OCI-LY3 (cell line): Measurements from ENCODE around the gene RLN3.

Experiments used
- H2AFZ ChIP-seq: fragments of 200-600, 300-600 bp; shearing (Covaris generic); 2 replicates; pipeline ENCODE4 v1.6.0; 2014; ENCODE audit warnings: antibody characterized with exemption, low read depth, low read length
- H3K27ac ChIP-seq: fragments of 200-600, 300-600 bp; sonication (generic); 2 replicates; pipeline ENCODE4 v1.5.1; 2014; ENCODE audit warnings: mild to moderate bottlenecking, low read length, moderate library complexity, mixed read lengths
- H3K27me3 ChIP-seq: fragments of 200-600, 300-600 bp; sonication (generic); 2 replicates; pipeline ENCODE4 v1.6.1; 2014; ENCODE audit warnings: low read depth, low read length, mixed read lengths
- H3K36me3 ChIP-seq: fragments of 200-600, 300-600 bp; sonication (generic); replicated peaks from 2 replicates; pipeline ENCODE3; 2014; ENCODE audit warnings: low read depth, low read length, mixed read lengths
- H3K4me1 ChIP-seq: fragments of 300-600, 200-600 bp; sonication (generic); 2 replicates; pipeline ENCODE4 v1.6.1; 2014; ENCODE audit warnings: low read length, mixed read lengths
- H3K4me2 ChIP-seq: fragments of 200-600, 300-600 bp; sonication (generic); 2 replicates; pipeline ENCODE4 v1.6.1; 2014; ENCODE audit warnings: low read length, mixed read lengths
- H3K4me3 ChIP-seq: fragments of 300-600, 200-600 bp; sonication (generic); 2 replicates; pipeline ENCODE4 v1.5.1; 2014; ENCODE audit warnings: antibody characterized with exemption, mild to moderate bottlenecking, low read length, moderate library complexity
- H3K79me2 ChIP-seq: fragments of 300-600, 200-600 bp; shearing (Covaris generic); 2 replicates; pipeline ENCODE4 v1.6.1; 2014; ENCODE audit warnings: mild to moderate bottlenecking, low read length, mixed read lengths
- H3K9ac ChIP-seq: fragments of 300-600, 200-600 bp; shearing (Covaris generic); 2 replicates; pipeline ENCODE4 v1.6.0; 2014; ENCODE audit warnings: mild to moderate bottlenecking, low read length, moderate library complexity
- H3K9me3 ChIP-seq: fragments of 200-600, 300-600 bp; shearing (Covaris generic); 2 replicates; pipeline ENCODE4 v1.6.1; 2014; ENCODE audit warnings: low read length, mixed read lengths; ENCODE audit not compliant: insufficient read depth
- H4K20me1 ChIP-seq: fragments of 200-600, 300-600 bp; sonication (generic); 2 replicates; pipeline ENCODE4 v1.6.1; 2016; ENCODE audit warnings: low read length, mixed read lengths; ENCODE audit not compliant: insufficient read depth
- EZH2phosphoT487 ChIP-seq: fragments of 200-600 bp; shearing (Covaris generic); IDR thresholded peaks from 2 replicates; pipeline ENCODE4 v1.6.1; 2018; ENCODE audit warnings: antibody characterized with exemption, mixed run types, low read depth
- TF ChIP-seq, protein P1 (sequence below): fragments of 200-600, 300-600 bp; sonication (generic); IDR thresholded peaks from 2 replicates; pipeline ENCODE4 v1.5.1; 2014; ENCODE audit warnings: antibody characterized with exemption, low read length, low read depth

RLN3 gene

DNA sequence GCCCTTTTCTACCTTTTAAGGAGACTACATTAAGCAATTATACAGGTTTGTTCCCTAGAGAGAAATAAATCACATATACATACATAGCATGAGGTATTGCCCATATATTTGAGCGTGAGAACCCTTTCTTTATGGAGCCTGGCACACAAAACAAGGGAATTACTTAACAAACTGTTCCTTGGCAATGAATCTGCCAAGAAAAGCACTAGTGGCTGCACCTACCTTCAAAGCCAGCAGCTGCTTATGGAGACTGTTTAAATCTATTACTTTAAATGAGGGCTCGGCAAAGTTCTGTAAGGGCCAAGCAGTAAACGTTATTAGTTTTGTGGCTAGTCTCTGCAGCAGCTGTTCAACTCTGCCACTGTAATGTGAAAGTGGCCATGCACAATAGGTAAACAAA is 28.9 kb upstream of the RLN3 start:
- no peak overlapping the region for H3K27ac ChIP-seq
- peaks cover 20% of the 10 kb centered on the region for H3K36me3 ChIP-seq
- H3K4me3 ChIP-seq: no peak overlapping the region
- no peak overlapping the region for H2AFZ ChIP-seq
- no peak overlapping the region for H3K9ac ChIP-seq
- H3K27me3 ChIP-seq: no peaks in the 10 kb centered on the region
- H3K4me1 ChIP-seq: no peaks in the 10 kb centered on the region
- no peak overlapping the region for H3K4me2 ChIP-seq
- H3K79me2 ChIP-seq: peaks cover 12% of the 10 kb centered on the region; the same call in 1 of the 2 replicates
- H3K9me3 ChIP-seq: peaks cover 8% of the 10 kb centered on the region; the same call in 1 of the 2 replicates
- TF ChIP-seq, protein P1, sequence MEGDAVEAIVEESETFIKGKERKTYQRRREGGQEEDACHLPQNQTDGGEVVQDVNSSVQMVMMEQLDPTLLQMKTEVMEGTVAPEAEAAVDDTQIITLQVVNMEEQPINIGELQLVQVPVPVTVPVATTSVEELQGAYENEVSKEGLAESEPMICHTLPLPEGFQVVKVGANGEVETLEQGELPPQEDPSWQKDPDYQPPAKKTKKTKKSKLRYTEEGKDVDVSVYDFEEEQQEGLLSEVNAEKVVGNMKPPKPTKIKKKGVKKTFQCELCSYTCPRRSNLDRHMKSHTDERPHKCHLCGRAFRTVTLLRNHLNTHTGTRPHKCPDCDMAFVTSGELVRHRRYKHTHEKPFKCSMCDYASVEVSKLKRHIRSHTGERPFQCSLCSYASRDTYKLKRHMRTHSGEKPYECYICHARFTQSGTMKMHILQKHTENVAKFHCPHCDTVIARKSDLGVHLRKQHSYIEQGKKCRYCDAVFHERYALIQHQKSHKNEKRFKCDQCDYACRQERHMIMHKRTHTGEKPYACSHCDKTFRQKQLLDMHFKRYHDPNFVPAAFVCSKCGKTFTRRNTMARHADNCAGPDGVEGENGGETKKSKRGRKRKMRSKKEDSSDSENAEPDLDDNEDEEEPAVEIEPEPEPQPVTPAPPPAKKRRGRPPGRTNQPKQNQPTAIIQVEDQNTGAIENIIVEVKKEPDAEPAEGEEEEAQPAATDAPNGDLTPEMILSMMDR: no peak
- no peak for TF ChIP-seq EZH2phosphoT487
- no peaks in the 10 kb centered on the region for H4K20me1 ChIP-seq

DNA sequence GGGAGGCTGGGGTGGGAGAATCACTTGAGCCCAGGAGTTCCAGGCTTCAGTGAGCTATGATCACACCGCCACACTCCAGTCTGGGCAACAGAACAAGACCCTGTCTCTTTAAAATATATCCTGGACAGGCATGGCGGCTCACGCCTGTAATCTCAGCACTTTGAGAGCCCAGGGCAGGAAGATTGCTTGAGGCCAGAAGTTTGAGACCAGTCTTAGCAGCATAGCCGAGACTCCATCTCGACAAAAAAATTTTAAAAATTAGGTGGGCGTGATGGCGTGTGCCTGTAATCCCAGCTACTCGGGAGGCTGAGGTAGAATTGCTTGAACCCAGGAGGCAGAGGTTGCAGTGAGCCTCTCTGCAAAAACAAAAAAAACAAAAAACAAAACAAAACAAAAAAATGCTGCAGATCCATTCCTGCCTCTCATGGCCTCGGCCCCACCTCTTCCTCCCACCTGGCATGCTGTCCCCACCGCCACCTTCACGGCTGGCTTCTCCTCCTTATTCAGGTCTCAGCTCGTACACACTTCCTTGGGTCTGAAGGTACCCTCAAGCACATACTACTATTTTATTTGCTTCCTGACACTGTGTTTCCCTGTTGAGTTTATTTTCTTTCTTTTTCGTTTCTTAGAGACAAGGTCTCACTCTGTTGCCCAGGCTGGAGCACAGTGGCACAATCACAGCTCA is 27.1 kb upstream of the RLN3 start:
- Histone ChIP-seq H3K79me2 (peaks cover 23% of the 10 kb centered on the region), H2AFZ (no peak overlapping the region), H3K27me3 (no peaks in the 10 kb centered on the region), H3K4me1 (peaks cover 12% of the 10 kb centered on the region), H4K20me1 (no peaks in the 10 kb centered on the region), H3K9me3 (peaks cover 8% of the 10 kb centered on the region; the same call in 1 of the 2 replicates), H3K4me2 (no peak overlapping the region), H3K36me3 (peaks cover 20% of the 10 kb centered on the region), H3K4me3 (no peak overlapping the region), H3K27ac (no peak overlapping the region), H3K9ac (no peak overlapping the region)
- no peak for TF ChIP-seq EZH2phosphoT487
- TF ChIP-seq, protein P1: no peak

DNA sequence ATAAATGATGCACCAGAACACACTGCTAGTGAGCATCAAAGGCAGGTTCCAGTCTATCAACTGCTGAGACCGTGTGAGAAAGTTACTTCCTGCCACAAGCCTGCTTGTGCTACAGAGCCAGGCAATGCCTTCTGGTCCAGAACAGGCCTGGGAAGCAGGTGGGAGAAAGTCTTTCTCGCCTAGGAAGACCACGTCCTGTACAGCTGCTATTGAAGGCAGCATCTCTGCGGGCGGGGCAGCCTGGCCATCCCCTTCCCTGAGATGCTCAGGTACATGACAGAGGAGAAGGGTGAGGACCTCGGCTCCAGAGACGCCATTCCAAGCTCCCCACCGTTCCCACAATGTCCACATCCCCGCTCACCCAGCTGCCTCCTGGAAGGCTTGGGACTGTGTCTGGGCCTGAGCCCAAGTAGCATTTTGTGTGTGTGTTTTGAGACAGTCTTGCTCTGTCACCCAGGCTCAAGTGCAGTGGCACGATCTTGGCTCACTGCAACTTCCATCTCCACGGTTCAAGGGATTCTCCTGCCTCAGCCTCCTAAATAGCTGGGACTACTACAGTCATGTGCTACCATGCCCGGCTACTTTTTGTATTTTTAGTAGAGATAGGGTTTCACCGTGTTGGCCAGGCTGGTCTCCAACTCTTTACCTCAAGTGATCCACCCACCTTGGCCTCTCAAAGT is 25.2 kb upstream of the RLN3 start:
- TF ChIP-seq, protein P1: no peak
- TF ChIP-seq EZH2phosphoT487: no peak
- H3K4me2 ChIP-seq: no peak overlapping the region
- peaks cover 23% of the 10 kb centered on the region for H3K79me2 ChIP-seq
- H3K27ac ChIP-seq: no peak overlapping the region
- no peak overlapping the region for H3K4me3 ChIP-seq
- H4K20me1 ChIP-seq: no peaks in the 10 kb centered on the region
- peaks cover 8% of the 10 kb centered on the region; the same call in 1 of the 2 replicates for H3K9me3 ChIP-seq
- H3K36me3 ChIP-seq: peaks cover 17% of the 10 kb centered on the region
- H3K9ac ChIP-seq: no peak overlapping the region
- no peaks in the 10 kb centered on the region for H3K27me3 ChIP-seq
- no peak overlapping the region for H2AFZ ChIP-seq
- peaks cover 12% of the 10 kb centered on the region for H3K4me1 ChIP-seq

DNA sequence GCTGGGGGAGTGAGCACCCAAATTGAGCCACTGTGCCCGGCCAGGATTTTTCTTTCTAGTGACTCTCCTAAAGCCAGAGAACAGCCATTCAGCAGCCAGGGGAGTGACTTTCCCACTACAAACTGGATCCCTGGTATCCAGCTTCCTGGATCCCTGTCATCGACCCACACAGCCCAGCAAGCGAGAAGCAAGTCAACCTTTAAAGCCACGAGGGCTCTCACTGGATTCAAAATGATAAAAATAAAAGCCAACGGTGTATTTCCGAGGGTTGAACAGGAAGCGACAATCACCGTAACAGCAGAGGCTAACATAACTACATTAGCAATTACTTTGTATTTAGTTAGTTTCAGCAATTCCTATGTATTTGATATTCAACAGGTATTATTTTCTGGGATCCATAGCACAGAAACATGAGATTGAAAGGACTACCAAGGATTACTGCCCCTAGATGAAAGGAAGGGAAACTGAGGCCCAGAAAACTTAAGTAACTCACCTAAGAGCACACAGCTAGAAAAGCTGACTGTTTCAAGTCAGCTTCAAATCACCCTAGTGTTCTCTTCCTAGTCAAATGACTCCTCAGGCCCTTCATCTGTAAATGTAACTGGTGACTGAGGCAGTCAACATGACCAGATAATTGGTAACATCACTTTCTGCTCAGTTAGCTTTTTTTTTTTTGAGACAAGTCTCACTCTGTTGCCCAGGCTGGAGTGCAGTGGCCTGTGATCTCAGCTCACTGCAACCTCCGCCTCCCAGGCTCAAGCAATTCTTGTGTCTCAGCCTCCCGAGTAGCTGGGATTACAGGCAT is 24.5 kb upstream of the RLN3 start:
- Histone ChIP-seq H3K27me3 (no peaks in the 10 kb centered on the region), H3K4me3 (no peak overlapping the region), H3K9me3 (peaks cover 8% of the 10 kb centered on the region; the same call in 1 of the 2 replicates), H3K79me2 (peaks cover 23% of the 10 kb centered on the region), H3K9ac (no peak overlapping the region), H3K4me1 (peaks cover 12% of the 10 kb centered on the region), H3K4me2 (no peak overlapping the region), H4K20me1 (no peaks in the 10 kb centered on the region), H3K36me3 (peaks cover 17% of the 10 kb centered on the region), H2AFZ (no peak overlapping the region), H3K27ac (no peak overlapping the region)
- no peak for TF ChIP-seq EZH2phosphoT487
- TF ChIP-seq, protein P1: no peak
